ENCODE measurements around the gene MX1.

MX1 gene

DNA sequence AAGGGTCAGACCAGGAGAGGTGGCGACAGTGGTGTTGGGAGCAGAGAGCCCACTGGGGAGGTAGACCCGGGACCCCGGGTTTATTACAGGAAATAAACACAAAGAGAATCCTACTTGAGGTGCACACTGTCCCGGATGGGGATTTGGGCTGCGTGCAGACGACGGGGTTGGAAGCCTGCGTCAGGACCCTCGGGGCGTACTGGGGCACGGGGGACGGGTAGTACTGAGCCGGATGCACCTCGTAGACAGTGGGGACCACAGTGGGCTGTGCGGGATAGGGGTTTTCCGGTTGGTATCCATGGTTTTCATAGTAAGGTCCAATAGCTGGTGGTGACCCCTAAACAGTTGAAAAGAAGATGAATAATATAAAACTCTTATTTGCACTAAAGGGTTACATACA, 68.2 kb downstream of the MX1 start:
- DNase-seq, result no peak

DNA sequence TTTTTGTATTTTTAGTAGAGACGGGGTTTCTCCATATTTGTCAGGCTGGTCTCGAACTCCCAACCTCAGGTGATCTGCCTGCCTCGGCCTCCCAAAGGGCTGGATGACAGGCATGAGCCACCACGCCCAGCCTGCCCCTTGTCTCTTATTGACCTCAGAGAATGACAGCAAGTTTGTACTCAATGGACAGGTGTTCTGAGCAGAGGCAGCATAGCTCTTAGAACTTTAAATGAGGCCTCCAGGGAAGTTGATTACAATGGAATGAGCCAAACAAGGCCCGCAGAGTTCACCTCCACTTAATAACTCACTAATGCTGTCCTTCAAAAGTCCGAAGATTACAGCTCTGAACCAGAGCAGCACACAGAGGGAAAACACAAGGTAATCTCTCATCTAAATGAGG, 71.0 kb downstream of the MX1 start:
- DNase-seq, result no peak

DNA sequence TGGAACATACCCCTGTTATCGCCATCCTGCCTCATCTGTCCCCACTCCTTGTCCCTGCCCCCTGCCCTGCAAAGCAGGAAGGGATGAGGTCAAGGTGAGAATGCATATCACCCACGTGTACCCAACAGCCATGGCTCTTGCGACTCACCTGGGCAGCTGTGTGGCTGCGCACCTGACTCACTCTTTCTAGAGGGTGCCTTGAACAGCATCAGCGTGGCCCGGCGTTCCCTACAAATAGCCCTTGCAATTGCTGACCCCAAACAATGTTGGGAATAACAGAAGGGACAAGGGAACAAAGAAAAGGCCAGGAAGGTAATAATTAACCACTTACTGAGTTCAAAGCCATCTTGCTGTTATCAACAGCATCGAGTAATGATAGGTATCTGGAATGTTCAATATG, 71.7 kb downstream of the MX1 start:
- DNase-seq, result no peak

DNA sequence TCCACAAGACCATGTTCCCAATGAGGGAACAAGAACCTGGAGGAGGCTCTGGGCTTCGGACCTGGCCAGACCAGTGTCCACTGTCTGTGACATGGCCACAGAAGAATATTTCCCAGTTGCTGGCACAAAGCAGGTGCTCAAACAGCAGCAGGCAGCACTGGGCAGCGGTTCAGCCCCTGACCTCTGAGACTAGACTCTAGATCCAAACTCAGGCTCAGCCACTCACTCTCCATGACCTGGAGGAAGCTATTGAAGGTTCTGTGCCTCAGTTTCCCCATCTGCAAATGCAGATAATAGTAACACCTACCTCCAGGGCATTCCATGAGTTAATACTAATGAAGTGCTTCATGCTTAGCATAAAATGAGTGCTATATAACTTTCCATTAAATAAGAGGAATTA, 73.9 kb downstream of the MX1 start:
- no peak for DNase-seq

GRCh38 chr21:41500363-41500762, 74.3 kb downstream of the MX1 start:
- no peak for DNase-seq

DNA sequence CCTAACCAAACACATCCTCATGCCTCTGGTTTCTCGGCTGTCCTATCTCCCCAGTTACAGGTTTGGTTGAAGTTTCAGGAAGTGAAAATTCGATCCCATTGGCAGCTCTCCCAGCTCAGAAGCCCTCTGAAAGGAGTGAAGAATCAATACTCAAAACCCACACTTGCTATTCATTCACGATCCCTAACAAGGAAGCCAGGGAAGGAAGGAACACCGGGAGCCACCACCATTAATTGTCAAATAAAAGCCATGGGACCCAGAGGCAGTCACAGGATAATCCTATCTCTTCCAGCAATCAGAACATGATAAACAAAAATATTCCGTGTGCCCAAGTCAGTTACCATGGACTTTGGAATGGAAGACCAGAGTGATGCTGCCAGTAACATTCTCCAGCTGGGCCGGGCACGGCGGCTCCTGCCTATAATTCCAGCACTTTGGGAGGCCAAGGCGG, 74.9 kb downstream of the MX1 start:
- DNase-seq, result no peak

GRCh38 chr21:41501919-41502318, 75.9 kb downstream of the MX1 start:
- no peak for DNase-seq

DNA sequence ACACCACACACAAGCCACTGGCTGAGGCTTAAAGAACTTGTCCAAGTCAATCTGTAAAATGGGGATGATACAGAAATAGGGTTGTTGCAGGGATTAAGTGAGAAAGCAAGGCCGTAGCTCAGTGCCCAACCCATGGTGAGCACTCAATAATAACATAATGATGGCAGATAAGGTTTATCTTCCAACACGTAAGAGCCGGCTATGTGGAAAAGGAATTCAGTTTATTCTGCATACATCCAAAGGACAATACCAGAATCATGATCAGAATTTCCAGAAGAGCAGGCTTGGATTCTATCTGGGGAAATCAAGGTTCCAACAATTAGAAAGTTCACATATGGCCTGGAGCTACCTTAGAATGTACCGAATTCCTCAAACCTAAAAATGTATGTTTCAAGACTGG, 77.3 kb downstream of the MX1 start:
- DNase-seq, result no peak

- no peak for DNase-seq
Measured at GRCh38 chr21:41504030-41504429, 78.0 kb downstream of the MX1 start.

- DNase-seq, result no peak
Measured at GRCh38 chr21:41506005-41506594, 80.1 kb downstream of the MX1 start.

GRCh38 chr21:41506611-41507520, 80.8 kb downstream of the MX1 start:
- no peak for DNase-seq

GRCh38 chr21:41507521-41508414, 81.7 kb downstream of the MX1 start, which contains the start of gene TMPRSS2:
Gene TMPRSS2, minus strand, starts transcription at chr21:41508158. Its CDS starts 10,025 bp downstream, at chr21:41498133.
- no peak for DNase-seq

- no peak for DNase-seq
Measured at GRCh38 chr21:41508415-41509144, 82.5 kb downstream of the MX1 start.

All from right forelimb (tissue), 1 donor.